Smooth muscle cell of the coronary artery (primary cell): ENCODE data around the gene IKZF5. TPM values are rescaled to one million over a fixed set of nuclear protein-coding genes. Genes with fewer than 3 reads are reported as not detected.

Experiments
- total RNA-seq: library from RNA; depleted of rRNA; stranded (reverse); fragments of >200 nt; gene quantifications from 2 replicates; pipeline ENCODE4 v1.2.3, GENCODE V29; 2014; ENCODE audit warnings: low replicate concordance

Gene IKZF5, protein sequence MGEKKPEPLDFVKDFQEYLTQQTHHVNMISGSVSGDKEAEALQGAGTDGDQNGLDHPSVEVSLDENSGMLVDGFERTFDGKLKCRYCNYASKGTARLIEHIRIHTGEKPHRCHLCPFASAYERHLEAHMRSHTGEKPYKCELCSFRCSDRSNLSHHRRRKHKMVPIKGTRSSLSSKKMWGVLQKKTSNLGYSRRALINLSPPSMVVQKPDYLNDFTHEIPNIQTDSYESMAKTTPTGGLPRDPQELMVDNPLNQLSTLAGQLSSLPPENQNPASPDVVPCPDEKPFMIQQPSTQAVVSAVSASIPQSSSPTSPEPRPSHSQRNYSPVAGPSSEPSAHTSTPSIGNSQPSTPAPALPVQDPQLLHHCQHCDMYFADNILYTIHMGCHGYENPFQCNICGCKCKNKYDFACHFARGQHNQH
- total RNA-seq: 1.1 and 2.2 TPM in 2 replicates

DNA sequence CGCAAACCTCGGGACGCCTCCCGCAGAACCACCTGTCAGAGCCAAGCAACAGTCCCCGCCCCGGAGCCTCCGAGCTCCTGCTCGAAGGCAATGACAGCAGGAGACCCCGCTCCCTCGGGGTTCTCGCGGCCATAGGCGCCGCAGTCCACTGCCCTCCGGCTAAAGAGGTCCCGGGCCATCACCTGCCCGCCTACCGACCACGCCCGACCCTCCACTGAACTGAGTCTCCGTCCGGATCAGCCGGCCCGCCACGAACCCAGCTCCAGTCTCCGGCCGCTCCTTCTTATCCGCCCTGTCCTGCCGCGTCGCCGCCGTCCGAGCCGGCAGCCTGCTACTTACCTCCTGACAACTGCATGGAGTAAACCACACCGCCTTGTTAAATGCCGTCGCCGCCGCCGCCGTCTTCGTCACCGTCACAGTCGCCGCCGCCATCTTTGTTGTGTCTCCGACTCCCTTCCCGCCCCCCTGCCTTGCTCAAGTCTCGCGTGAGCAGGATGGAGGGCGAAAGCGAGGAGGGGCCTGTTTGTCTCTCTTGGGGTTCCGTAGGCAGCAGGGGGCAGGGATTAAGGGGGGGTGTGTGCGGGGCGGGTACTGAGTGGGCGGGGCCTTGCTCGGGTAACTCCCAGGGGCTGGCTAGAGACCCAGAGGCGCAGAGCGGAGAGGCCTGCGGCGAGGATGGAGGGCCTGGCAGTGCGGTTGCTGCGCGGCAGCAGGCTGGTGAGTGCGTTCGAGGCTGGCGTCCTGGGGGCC lies at the start of gene IKZF5, which contains the start of gene ACADSB:
TSS of gene IKZF5 (minus strand) at position 441 of the 750 bp plus-strand sequence. CDS start 10,170 bp downstream, outside the sequence.
TSS of gene ACADSB (plus strand) at position 652 of the 750 bp plus-strand sequence. CDS start at position 676, 24 bp downstream.

DNA sequence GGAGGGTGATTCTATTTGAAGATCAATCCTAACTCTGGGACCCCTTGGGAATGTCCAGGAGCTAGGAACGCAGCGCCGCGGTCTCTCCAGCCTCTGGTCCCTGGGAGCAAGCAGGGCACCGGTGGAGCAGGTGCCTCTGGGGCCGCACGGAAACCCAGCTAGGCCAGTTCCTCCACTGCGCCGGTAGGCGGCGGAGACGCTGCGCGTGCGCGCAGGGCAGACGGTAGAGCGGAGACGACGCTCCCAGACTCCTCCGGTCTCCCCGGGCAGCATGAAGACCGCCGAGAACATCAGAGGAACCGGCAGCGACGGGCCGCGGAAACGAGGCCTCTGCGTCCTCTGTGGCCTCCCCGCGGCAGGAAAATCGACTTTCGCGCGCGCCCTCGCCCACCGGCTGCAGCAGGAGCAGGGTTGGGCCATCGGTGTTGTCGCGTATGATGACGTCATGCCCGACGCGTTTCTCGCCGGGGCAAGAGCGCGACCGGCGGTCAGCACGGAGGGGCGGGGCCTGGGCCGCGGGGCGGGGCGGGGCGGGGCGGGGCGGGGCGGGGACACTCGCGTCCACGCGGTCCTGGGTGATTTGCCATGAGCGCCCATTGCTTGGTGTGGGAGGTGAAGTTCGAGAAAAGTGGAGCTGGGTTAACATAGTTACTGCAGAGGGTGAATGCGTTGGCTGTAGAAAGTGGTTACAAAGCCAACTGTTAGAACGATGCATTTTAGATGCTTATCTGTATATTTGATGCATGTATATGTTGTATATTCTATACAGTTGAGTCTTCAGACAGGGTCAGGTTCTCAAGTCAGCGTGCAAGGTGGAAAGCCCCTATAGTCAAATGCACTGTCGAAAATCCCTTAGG lies 28.2 kb downstream of the IKZF5 start, which contains the start of gene PSTK:
TSS of gene PSTK (plus strand) at position 193 of the 857 bp plus-strand sequence. CDS start at position 272, 79 bp downstream.

DNA sequence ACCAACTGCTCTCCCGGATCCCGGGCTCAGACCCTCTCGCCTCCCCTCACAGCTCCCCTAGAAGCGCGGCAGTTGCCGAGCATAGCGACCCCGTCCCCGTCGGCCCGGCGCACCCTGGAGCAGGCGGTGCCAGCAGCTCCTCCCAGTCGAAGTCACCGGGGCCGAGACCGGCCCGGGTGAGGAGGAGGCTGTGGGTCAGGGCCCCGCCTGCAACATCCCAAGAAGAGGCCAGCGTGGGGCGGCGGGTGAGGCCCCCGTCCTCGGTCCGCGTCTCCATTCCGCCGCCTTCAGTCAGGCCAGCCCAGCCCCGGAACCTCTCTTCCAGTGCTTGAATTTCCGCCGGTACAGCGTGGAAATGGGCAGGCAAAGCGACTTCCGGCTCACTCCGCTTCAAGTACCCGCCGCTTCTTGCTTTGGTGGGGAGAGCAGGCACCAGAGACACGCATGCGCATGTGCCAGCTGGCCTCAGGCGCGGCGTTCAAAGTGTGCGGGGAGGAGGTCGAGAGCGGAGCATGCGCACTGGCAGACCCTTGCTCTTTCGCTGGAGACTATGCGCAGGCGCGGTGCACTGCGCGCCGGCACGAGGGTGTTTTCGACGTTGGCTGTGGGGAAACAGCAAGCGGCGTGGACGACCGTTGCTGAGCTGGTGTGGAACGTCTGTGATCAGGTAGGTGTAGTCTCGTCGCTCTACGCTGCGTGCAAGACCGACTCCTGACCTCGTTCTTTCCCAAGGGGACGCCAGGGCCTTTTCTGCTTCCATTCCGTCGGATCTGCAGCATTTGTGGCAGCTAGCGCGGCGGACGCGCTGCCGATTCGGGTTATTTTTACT lies 54.5 kb downstream of the IKZF5 start, which contains the start of gene C10orf88:
TSS of gene C10orf88 (minus strand) at position 326 of the 829 bp plus-strand sequence. CDS start at position 277, 49 bp downstream.

Other genes with a start within 250 kb of the IKZF5 start
- 0.30 and 0.47 TPM in 2 replicates for gene CUZD1, start 162.9 kb downstream of the IKZF5 start, total RNA-seq
- 3.8 and 4.3 TPM in 2 replicates for gene FAM24B, start 129.2 kb downstream of the IKZF5 start, total RNA-seq
- gene FAM24A, start 98.2 kb downstream of the IKZF5 start, total RNA-seq: not detected in 2 replicates
- 6.1 and 12.2 TPM in 2 replicates for gene C10orf88, start 54.6 kb downstream of the IKZF5 start, total RNA-seq
- 2.7 and 5.5 TPM in 2 replicates for gene PSTK, start 28.4 kb downstream of the IKZF5 start, total RNA-seq
- 3.5 and 5.4 TPM in 2 replicates for gene ACADSB, start 211 bp upstream of the IKZF5 start, total RNA-seq
- not detected in 2 replicates for gene HMX3, start 127.2 kb upstream of the IKZF5 start, total RNA-seq
- not detected in 2 replicates for gene HMX2, start 139.3 kb upstream of the IKZF5 start, total RNA-seq
- 125 and 184 TPM in 2 replicates for gene BUB3, start 145.6 kb upstream of the IKZF5 start, total RNA-seq